Liver (tissue), 9 donors: Measurements from ENCODE around the gene INPP4A. TPM values are rescaled to one million over a fixed set of nuclear protein-coding genes. Genes with fewer than 3 reads are reported as not detected.

Experiments
- DNase-seq: peaks from one replicate; pipeline ENCODE4 v3.0.0-alpha.2; 2017; ENCODE audit warnings: low spot score
- H3K27ac ChIP-seq, 2 donors: one replicate each; pipeline ENCODE4 v1.7.0; 2013; ENCODE audit warnings: inconsistent platforms in 2 of 2, low read length in 2 of 2, control low read depth in 1 of 2, low read depth in 1 of 2, mild to moderate bottlenecking in 1 of 2
- H3K27me3 ChIP-seq, 4 donors: one replicate each; pipeline versions ENCODE4 v1.6.1 to v1.7.0; 2013; ENCODE audit warnings: low read length in 3 of 4, inconsistent platforms in 1 of 4, mild to moderate bottlenecking in 1 of 4, moderate library complexity in 1 of 4; ENCODE audit not compliant: control insufficient read depth in 4 of 4, insufficient read depth in 4 of 4
- H3K36me3 ChIP-seq, 4 donors: one replicate each; pipeline versions ENCODE4 v1.6.1 to v1.7.0; 2013; ENCODE audit warnings: low read length in 3 of 4, mild to moderate bottlenecking in 3 of 4, low read depth in 1 of 4, moderate library complexity in 1 of 4; ENCODE audit not compliant: control insufficient read depth in 4 of 4, insufficient read depth in 3 of 4
- H3K4me1 ChIP-seq, 4 donors: one replicate each; pipeline versions ENCODE4 v1.6.1 to v1.7.0; 2013; ENCODE audit warnings: low read length in 3 of 4, mild to moderate bottlenecking in 3 of 4, moderate library complexity in 1 of 4; ENCODE audit not compliant: control insufficient read depth in 4 of 4, insufficient read depth in 4 of 4
- H3K4me3 ChIP-seq, 3 donors: one replicate each; pipeline versions ENCODE4 v1.6.1 to v1.7.0; 2013; ENCODE audit warnings: low read length in 3 of 3, control low read depth in 1 of 3, low read depth in 1 of 3, mild to moderate bottlenecking in 1 of 3
- H3K9ac ChIP-seq, 2 donors: one replicate each; pipeline ENCODE4 v1.7.0; 2013; ENCODE audit warnings: low read length in 2 of 2, mild to moderate bottlenecking in 2 of 2, moderate library complexity in 2 of 2, control low read depth in 1 of 2, low read depth in 1 of 2
- H3K9me3 ChIP-seq, 4 donors: one replicate each; pipeline versions ENCODE4 v1.6.1 to v1.7.0; 2013; ENCODE audit warnings: low read length in 3 of 4; ENCODE audit not compliant: control insufficient read depth in 4 of 4
- EGR1 ChIP-seq, 2 donors: IDR thresholded peaks; 2 replicates each; pipeline ENCODE4 v1.6.1; 2016 to 2018; ENCODE audit warnings: antibody characterized with exemption in 2 of 2, low read depth in 2 of 2
- FOXA1 ChIP-seq: IDR thresholded peaks from 2 replicates; pipeline ENCODE4 v1.6.1; 2016; ENCODE audit warnings: antibody characterized with exemption
- FOXA2 ChIP-seq: IDR thresholded peaks from 2 replicates; pipeline ENCODE4 v1.6.1; 2016; ENCODE audit warnings: antibody characterized with exemption
- GABPA ChIP-seq, 2 donors: IDR thresholded peaks in 1 of 2; conservative IDR thresholded peaks in 1 of 2; 2 replicates each; pipeline ENCODE4 v1.6.1; 2016; ENCODE audit warnings: antibody characterized with exemption in 2 of 2, mild to moderate bottlenecking in 1 of 2, moderate library complexity in 1 of 2
- HNF4A ChIP-seq, 2 donors: conservative IDR thresholded peaks; 2 replicates each; pipeline ENCODE4 v1.6.1; 2016; ENCODE audit warnings: antibody characterized with exemption in 2 of 2, mild to moderate bottlenecking in 2 of 2
- HNF4G ChIP-seq: IDR thresholded peaks from 2 replicates; pipeline ENCODE4 v1.6.1; 2016; ENCODE audit warnings: antibody characterized with exemption
- JUND ChIP-seq, 2 donors: IDR thresholded peaks; 2 replicates each; pipeline ENCODE4 v1.6.1; 2016; ENCODE audit warnings: antibody characterized with exemption in 2 of 2
- NR2F2 ChIP-seq: IDR thresholded peaks from 2 replicates; pipeline ENCODE4 v1.6.1; 2016; ENCODE audit warnings: antibody characterized with exemption
- RAD21 ChIP-seq, 2 donors: IDR thresholded peaks; 2 replicates each; pipeline ENCODE4 v1.6.1; 2016; ENCODE audit warnings: antibody characterized with exemption in 2 of 2, mild to moderate bottlenecking in 2 of 2
- RXRA ChIP-seq, 2 donors: IDR thresholded peaks; 2 replicates each; pipeline ENCODE4 v1.6.1; 2017 to 2018; ENCODE audit warnings: antibody characterized with exemption in 2 of 2, mild to moderate bottlenecking in 1 of 2
- SP1 ChIP-seq: IDR thresholded peaks from 2 replicates; pipeline ENCODE4 v1.6.1; 2018; ENCODE audit warnings: antibody characterized with exemption, mild to moderate bottlenecking
- TAF1 ChIP-seq: conservative IDR thresholded peaks from 2 replicates; pipeline ENCODE4 v1.6.1; 2016; ENCODE audit warnings: antibody characterized with exemption, mild to moderate bottlenecking
- YY1 ChIP-seq: IDR thresholded peaks from 2 replicates; pipeline ENCODE4 v1.6.1; 2016; ENCODE audit warnings: antibody characterized with exemption, mild to moderate bottlenecking
- WGBS: extraction: QIAGEN DNeasy Blood & Tissue Kit; methylation state at CpG from one replicate; pipeline ENCODE4 v1.1.7; 2013; 5-methylcytosine and 5-hydroxymethylcytosine counted together
- polyA plus RNA-seq, 2 donors: library from polyadenylated mRNA; stranded (reverse) in 1 of 2; unstranded in 1 of 2; fragments of 200-250 nt in 1 of 2; fragments of >200 nt in 1 of 2; fragmentation: Nextera tagmentation in 1 of 2; extraction: Ambion mirVana in 1 of 2; gene quantifications; one replicate each; pipeline versions ENCODE4 v1.2.1 to v1.2.3, GENCODE V29; 2013 to 2015
- total RNA-seq, 2 donors: library from RNA; depleted of rRNA; stranded (reverse); fragments of >200 nt; gene quantifications; one replicate each; pipeline ENCODE4 v1.2.3, GENCODE V29; 2014
- TF ChIP-seq, protein P1 (sequence below): IDR thresholded peaks from 2 replicates; pipeline ENCODE4 v1.6.1; 2016; ENCODE audit warnings: antibody characterized with exemption
- TF ChIP-seq, protein P2 (sequence below): IDR thresholded peaks from 2 replicates; pipeline ENCODE4 v1.6.1; 2016; ENCODE audit warnings: antibody characterized with exemption, mild to moderate bottlenecking
- TF ChIP-seq, protein P3 (sequence below): IDR thresholded peaks from 2 replicates; pipeline ENCODE4 v1.6.1; 2016; ENCODE audit warnings: antibody characterized with exemption
- TF ChIP-seq, protein P4 (sequence below): fragments of 150-350 bp; IDR thresholded peaks from 2 replicates; pipeline ENCODE4 v1.5.1; 2017; ENCODE audit warnings: improper control_type of control experiment, low read depth, low read length; ENCODE audit not compliant: missing input control
- TF ChIP-seq, protein P5 (sequence below): IDR thresholded peaks from 2 replicates; pipeline ENCODE4 v1.6.1; 2016; ENCODE audit warnings: antibody characterized with exemption
- donor health status: healthy.
- donor health status: healthy.
- donor health status: healthy.
- donor health status: healthy.
- donor health status: healthy.

INPP4A gene
- total and polyA plus RNA-seq, 4 donors, result 2.9 to 14.9 (median 7.2) TPM

- no peak overlapping the region for H3K27ac ChIP-seq
- peaks cover 1 to 20% (median 14%) of the 10 kb centered on the region in 4 donors for H3K36me3 ChIP-seq
- no peak overlapping the region for H3K4me3 ChIP-seq
- H3K9me3 ChIP-seq, result no peaks in the 10 kb centered on the region
- no peak overlapping the region for H3K9ac ChIP-seq
- TF ChIP-seq RXRA (IDR thresholded peaks at IDR 0.05) (no peak), FOXA2 (no peak), SP1 (no peak), GABPA (IDR thresholded peaks at IDR 0.05 in 1 of 2, conservative IDR thresholded peaks at IDR 0.05 in 1 of 2) (no peak), FOXA1 (no peak), YY1 (no peak), TAF1 (no peak), EGR1 (IDR thresholded peaks at IDR 0.05; ENCODE audit: low read depth in 2 of 2) (no peak), HNF4G (no peak), NR2F2 (no peak), HNF4A (conservative IDR thresholded peaks at IDR 0.05) (no peak), JUND (IDR thresholded peaks at IDR 0.05) (no peak), RAD21 (IDR thresholded peaks at IDR 0.05) (no peak)
- TF ChIP-seq, protein P1, sequence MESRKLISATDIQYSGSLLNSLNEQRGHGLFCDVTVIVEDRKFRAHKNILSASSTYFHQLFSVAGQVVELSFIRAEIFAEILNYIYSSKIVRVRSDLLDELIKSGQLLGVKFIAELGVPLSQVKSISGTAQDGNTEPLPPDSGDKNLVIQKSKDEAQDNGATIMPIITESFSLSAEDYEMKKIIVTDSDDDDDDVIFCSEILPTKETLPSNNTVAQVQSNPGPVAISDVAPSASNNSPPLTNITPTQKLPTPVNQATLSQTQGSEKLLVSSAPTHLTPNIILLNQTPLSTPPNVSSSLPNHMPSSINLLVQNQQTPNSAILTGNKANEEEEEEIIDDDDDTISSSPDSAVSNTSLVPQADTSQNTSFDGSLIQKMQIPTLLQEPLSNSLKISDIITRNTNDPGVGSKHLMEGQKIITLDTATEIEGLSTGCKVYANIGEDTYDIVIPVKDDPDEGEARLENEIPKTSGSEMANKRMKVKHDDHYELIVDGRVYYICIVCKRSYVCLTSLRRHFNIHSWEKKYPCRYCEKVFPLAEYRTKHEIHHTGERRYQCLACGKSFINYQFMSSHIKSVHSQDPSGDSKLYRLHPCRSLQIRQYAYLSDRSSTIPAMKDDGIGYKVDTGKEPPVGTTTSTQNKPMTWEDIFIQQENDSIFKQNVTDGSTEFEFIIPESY, result no peak
- TF ChIP-seq, protein P2, sequence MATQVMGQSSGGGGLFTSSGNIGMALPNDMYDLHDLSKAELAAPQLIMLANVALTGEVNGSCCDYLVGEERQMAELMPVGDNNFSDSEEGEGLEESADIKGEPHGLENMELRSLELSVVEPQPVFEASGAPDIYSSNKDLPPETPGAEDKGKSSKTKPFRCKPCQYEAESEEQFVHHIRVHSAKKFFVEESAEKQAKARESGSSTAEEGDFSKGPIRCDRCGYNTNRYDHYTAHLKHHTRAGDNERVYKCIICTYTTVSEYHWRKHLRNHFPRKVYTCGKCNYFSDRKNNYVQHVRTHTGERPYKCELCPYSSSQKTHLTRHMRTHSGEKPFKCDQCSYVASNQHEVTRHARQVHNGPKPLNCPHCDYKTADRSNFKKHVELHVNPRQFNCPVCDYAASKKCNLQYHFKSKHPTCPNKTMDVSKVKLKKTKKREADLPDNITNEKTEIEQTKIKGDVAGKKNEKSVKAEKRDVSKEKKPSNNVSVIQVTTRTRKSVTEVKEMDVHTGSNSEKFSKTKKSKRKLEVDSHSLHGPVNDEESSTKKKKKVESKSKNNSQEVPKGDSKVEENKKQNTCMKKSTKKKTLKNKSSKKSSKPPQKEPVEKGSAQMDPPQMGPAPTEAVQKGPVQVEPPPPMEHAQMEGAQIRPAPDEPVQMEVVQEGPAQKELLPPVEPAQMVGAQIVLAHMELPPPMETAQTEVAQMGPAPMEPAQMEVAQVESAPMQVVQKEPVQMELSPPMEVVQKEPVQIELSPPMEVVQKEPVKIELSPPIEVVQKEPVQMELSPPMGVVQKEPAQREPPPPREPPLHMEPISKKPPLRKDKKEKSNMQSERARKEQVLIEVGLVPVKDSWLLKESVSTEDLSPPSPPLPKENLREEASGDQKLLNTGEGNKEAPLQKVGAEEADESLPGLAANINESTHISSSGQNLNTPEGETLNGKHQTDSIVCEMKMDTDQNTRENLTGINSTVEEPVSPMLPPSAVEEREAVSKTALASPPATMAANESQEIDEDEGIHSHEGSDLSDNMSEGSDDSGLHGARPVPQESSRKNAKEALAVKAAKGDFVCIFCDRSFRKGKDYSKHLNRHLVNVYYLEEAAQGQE, result no peak
- TF ChIP-seq, protein P3, sequence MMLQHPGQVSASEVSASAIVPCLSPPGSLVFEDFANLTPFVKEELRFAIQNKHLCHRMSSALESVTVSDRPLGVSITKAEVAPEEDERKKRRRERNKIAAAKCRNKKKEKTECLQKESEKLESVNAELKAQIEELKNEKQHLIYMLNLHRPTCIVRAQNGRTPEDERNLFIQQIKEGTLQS, result no peak
- TF ChIP-seq, protein P4, sequence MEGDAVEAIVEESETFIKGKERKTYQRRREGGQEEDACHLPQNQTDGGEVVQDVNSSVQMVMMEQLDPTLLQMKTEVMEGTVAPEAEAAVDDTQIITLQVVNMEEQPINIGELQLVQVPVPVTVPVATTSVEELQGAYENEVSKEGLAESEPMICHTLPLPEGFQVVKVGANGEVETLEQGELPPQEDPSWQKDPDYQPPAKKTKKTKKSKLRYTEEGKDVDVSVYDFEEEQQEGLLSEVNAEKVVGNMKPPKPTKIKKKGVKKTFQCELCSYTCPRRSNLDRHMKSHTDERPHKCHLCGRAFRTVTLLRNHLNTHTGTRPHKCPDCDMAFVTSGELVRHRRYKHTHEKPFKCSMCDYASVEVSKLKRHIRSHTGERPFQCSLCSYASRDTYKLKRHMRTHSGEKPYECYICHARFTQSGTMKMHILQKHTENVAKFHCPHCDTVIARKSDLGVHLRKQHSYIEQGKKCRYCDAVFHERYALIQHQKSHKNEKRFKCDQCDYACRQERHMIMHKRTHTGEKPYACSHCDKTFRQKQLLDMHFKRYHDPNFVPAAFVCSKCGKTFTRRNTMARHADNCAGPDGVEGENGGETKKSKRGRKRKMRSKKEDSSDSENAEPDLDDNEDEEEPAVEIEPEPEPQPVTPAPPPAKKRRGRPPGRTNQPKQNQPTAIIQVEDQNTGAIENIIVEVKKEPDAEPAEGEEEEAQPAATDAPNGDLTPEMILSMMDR, result no peak
- TF ChIP-seq, protein P5, sequence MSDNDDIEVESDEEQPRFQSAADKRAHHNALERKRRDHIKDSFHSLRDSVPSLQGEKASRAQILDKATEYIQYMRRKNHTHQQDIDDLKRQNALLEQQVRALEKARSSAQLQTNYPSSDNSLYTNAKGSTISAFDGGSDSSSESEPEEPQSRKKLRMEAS, result no peak
- 99% methylated on average over 13 of the region's 13 CpGs for WGBS
- no peak for DNase-seq
- H3K27me3 ChIP-seq, result no peaks in the 10 kb centered on the region
- H3K4me1 ChIP-seq, result no peaks in the 10 kb centered on the region
Observed at GRCh38 chr2:98563394-98563793, 118.7 kb downstream of the INPP4A start.
